Loucy (cell line): Measurements from ENCODE around the gene DNAJB13.

Experiments
- CTCF ChIP-seq: fragments of 200-600 bp; sonication (generic); conservative IDR thresholded peaks from 2 replicates; pipeline ENCODE4 v1.5.1; 2014; ENCODE audit warnings: mild to moderate bottlenecking, antibody characterized with exemption, low read length
- EZH2phosphoT487 ChIP-seq: fragments of 200-600 bp; IDR thresholded peaks from 2 replicates; pipeline ENCODE4 v1.6.1; 2018; ENCODE audit warnings: antibody characterized with exemption, mild to moderate bottlenecking, moderate library complexity, borderline replicate concordance

- TF ChIP-seq CTCF: no peak
- no peak for TF ChIP-seq EZH2phosphoT487
Measured at GRCh38 chr11:73978576-73979086, 27.8 kb downstream of the DNAJB13 start.
